CD4-positive, alpha-beta T cell treated with Interleukin-4 for 1 hour (primary cell): ENCODE measurements around the gene ITGA4.

Experiments used
- DNase-seq, 2 donors: peaks; one replicate each; pipeline ENCODE4 v3.0.0-alpha.2; 2020 to 2022

Gene ITGA4

DNA sequence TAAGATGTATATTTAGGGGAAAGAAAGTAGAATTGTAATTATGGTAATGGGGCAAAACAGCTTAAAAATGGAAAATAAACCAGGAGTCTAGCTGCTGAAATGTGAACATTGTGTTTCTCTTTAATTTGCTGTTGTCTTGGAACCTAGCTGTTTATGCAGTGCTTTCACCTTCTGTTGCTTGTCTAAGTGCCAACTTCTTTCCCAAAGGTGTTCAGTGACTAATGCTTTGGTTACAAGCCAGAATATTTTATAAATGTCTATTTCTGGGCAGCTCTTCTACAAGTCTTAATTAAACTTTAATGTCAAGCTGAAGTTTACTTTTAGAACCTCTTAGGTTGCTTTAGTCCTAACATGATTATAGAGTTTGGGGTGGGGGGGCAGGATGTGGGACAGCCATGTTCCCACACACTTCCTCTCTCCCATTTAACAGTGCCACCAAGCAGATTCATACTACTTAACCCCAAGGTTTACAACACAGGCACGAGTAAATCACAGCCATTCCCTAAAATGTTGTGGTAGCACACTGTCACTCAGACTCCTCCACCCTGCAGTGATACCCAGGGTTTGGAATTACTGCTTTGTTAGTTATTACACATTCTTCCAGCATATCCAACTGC lies 60.6 kb downstream of the ITGA4 start:
- peak in 1 of 2 donors; percentile 19 for DNase-seq

DNA sequence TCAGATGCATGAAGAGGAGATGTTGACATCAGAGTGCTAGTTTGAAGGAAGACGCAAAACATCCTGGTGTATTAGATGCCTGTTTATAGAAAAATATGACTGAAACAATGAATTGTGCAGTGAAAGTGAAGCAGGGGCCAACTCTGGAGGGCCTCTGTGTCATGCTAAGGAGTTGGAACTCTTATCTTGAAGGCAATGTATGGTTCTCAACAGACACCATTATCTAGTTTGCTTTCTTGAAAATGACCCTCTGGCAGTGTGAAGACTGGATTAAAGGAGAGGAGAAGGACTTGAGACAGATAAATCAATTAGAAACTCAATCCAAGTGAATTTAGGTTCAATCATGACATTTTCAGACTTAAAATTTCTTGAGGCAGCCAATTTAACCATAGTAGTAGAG lies 63.1 kb downstream of the ITGA4 start:
- no peak for DNase-seq

DNA sequence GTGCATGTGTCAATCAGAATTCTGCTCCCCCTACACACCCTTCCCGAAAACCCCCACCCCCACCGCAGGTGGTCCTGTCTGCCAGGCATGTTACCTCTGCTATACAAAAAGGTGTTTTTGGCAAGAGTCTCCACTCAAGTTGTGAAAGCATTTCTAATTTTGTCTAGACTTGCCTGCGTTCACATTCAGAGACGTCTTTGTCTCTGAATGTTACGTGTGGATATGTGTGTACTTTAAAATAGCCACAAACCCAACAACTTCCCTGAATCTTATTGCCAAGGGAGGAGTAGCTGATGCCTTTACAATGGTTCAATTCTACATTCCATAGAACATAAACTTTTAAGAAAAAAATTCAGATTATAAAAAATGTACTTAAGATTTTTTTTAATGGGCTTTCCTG lies 66.6 kb downstream of the ITGA4 start:
- no peak for DNase-seq

DNA sequence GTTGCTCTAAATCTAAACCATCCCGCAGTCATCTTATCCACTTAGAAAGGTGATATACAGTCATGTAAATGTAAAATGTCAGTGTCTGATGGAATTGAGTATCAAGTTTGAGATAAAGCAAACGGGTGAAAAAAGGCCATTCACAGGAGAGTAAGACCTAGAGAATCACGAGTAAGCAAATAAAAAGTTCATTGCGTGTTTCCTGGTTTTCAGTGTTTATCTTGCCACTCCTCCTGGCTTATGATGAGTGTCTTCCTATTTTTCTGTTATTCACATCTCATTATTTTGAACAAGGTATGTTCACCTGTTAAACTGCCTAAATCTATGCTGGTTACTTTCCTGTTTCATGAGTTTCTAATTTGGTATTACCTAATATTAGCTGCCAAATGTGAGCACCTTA lies 68.8 kb downstream of the ITGA4 start:
- no peak for DNase-seq

DNA sequence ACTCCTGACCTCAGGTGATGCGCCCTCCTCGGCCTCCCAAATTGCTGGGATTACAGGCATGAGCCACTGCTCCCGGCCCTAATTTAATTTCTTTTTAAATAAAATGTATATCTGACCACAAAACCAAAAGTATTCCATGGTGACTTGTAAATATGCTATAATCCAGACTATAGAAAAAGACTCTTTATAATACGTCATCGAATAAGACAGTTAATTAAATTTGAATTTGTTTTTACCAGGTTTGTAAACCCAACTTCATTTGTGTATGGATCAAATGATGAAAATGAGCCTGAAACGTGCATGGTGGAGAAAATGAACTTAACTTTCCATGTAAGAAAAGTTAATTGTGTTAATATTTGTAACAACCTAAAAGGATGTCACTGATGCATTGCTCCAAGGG lies 69.9 kb downstream of the ITGA4 start:
- DNase-seq: no peak

DNA sequence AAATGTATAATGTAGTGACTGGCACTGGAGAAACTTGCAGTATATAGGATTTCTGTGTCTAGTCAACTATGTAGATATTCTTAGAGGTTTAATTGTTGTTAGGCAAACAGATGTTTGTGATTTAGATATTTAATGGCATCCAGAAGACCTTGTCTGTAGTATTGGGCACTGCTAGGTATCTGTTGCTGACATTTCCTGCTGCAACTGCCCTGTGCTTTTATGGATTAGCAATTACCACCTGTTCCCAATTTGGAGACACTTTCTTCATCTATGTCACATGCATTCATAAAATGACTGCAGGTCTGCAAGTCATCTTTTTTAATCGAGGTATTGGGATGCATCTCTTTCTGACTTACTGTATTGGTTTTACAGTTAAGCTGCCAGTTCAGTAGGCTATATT lies 71.3 kb downstream of the ITGA4 start:
- DNase-seq: no peak

DNA sequence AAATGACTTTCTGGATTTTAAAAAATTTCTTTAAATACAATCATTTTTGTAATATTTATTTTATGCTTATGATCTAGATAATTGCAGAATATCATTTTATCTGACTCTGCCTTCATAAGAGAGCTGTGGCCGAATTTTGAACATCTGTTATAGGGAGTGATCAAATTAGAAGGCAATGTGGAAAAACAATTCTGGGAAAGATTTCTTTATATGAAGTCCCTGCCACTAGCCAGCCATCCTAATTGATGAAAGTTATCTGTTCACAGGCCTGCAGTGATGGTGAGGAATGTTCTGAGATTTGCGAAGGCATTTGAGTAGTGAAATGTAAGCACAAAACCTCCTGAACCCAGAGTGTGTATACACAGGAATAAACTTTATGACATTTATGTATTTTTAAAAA lies 79.5 kb downstream of the ITGA4 start:
- DNase-seq: no peak

DNA sequence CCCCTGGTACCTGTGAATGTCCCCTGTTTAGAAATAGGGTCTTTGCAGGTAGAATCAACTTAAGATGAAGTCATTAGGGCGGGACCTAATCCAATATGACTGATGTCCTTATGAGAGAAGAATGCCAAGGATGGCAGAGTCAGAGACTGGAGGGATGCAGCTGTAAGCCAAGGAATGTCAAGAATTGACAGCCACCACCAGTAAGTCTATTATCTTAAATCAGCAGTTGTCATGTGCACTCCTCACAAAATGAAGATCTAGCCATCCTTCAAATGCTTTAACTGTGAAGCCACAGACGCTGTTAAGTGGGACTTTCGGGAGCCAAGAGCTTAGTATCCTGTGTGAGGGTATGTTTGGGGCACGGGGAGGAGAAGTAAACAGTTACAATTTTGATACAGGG lies 83.2 kb downstream of the ITGA4 start:
- no peak for DNase-seq

DNA sequence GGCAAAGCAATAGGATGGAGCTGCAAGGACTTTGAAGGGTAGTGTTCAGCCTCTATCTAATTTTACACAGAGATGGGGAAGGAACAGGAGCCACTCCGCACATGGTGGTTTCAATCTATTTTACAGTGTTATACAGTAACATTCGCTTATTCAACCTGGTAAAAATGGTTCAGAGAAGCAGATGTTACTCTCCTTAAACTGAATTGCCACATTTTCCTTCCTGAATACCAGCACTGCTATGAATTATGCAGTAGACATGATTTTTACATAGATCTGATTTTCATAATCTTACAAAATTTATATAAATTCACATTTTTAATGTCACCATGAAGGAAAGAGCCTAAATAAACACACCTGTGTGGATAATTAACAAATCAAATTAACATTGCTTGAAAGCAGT lies 85.0 kb downstream of the ITGA4 start:
- no peak for DNase-seq

DNA sequence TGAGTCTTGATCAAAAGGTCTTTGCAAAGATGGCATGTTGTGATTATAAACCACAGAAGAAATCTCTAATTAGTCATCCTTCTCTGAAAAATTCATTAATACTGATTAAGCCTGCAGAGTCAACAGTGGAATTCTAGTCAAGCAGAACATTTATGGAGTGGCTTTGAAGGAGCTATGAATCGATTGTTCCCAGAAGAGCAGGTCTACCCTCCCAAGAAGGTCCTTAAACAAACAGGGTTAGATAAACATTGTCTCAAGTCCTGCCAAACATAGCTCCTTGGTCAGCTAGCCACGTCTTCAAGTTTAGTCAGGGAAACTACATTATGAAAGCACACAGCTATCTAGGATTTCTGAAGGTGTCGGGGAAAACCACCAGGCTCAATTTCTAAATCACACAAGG lies 88.9 kb downstream of the ITGA4 start:
- no peak for DNase-seq

DNA sequence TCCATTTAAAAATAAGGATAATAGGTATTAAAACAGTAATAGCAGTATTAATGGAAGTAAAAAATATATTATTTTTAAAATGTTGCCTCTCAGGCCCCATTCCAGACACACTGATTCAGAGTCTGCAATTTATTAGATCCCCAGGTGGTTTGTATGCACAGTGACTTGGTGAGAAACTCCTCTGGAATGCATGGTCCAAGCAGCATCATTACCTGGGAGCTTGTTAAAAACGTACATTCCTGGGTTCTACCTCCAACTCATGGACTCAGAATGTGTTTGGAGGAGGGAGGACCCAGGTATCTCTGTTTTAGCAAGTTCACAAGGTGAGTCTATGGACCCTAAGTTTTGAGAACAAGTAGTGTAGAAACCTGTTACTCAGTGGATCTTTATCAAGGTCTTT lies 95.6 kb downstream of the ITGA4 start:
- no peak for DNase-seq

DNA sequence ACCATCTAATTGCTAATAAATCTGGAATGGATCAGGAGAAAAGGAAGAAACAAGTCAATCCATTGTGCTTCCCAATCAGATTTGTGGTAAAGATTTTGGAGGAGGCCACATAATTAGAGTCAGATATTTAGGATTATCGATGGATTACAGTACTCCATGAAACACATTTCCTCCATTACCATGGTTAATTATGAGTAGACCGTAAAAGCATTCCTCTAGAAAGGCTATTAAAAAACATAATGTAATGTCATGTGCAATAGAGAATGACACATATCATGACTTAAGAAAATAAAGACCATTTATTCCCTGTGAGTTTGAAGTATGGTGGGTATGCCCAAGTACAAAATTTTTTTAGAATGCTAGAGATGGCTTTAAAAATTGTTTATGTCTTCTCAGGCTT lies 96.1 kb downstream of the ITGA4 start:
- no peak for DNase-seq

DNA sequence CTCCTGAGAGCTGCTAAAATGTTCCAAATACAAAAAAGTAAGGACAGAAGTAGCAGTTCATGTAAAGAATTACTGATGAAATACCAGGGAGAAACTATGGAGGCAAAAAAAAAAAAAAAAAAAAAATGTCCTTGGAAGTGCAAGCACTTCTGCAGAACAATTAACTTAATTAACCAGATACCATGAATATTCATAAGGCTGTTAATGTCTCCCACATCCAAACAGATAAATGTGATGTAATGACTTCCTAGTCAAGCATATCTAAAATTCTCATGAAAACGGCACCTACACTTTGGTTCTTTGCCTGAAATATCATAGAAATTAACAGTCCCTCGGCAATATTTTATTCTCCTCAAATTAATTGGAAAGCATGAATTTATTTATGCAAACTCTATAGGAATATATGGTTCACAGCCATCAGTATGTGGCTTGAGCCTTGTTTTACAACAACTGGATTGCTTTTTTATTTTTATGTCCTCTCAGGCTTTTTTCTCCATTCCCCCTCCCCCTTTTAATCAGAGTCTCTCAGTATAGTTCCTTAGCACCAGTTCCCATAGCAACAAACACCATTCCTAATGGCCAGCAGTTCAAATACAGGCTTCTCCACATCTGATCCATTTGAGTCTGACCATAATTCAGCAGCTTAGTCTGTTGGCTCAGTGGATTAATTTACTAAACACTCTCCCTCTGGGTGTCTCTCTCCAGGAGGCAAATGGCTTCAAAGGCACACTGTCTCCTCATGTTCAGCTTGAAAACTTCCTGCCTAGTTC lies 97.1 kb downstream of the ITGA4 start:
- no peak for DNase-seq

DNA sequence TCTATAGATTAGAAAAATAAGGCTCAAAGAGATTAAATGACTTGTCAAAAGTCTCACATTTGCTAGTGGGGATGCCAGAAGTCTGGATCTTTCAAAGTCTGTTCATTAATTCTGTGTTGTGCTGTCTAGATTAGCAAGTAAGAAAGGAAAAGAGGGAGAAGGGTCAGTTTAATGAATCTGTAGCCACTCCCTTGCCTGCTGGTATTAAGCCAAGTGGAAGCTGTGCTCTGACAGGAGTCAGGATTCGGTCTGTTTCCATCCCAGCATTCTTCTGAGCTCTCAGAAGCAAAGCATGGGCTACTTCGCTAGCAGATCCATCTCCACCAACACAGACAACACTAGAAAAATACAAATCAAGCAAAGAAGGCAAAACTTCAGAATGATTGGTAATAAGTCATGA lies 101.2 kb downstream of the ITGA4 start:
- no peak for DNase-seq

DNA sequence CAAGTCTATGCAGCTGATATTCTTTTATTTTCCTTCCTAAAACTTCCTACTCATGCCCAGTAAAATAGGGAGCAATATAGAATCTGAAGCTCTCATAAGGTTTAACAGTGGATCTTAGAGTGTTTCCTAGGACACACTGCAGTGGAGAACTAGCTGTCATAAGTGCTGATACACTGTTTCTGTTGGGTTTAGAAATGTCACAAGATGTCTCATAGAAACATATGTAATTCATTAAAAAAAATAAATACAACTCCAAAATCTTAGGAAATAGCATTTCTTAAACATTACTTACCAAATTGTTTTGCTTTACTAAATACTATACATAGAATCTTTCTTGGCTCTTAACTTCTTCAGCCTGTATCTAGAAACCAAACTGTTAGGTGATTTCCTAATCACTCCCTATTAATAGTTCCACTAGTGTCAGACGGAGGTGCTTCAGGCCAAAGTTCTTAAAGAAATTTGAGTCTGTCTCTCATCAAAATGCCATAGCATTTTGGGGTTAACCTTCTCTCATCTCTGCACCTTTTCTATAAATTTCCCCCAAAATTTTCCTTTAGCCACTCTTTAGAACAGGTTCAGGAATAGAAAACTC lies 106.0 kb downstream of the ITGA4 start:
- DNase-seq: no peak

DNA sequence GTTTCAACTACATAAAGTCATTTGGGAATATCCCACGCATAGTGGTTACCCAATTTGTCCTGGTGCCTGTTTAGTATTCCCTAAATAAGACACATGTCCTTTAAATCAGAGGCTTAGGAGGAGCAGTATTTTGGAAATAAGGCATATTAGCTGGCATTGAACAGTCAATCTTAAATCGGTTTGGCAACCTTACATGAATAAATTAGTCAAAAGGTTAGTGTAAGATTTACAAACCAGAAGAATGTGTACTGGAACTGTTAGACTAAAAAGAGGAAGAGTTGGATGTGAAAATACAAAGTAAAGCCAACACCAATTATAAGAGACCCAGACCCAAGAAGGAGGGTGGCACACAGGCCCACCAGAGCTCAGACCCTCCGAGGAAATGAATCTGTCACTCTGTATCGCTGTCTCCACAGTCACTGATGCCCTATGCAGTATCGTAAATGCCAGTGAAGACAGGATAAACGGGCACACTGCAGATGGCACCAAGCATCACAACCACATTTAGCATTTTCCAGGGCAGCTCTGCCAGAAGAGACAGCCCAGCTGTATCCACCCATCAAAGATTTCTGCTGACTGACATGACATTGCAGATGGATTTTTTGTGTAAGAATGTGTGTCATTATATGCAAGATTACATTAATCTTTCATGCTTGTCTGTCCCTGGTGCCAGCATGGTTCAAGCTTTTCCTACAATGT lies 109.3 kb downstream of the ITGA4 start:
- no peak for DNase-seq

DNA sequence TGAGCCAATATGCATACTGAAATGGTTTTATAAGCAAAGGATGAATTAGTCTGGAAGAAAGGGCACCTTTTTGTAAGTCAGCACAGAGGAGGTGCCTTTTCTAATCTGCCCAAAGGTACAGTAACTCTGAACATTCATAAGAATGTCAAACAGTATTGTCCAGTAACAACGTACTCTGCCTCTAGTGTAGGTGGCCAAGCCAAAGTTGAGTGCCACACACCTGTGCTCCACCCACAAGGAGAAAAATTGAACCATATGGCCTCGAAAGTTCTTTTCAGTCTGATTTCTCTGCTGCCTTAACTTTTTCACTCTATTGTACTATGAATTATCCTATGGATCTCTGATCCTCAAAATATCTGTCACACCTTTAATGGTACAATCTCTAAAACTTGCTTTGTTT lies 112.9 kb downstream of the ITGA4 start:
- DNase-seq: no peak

DNA sequence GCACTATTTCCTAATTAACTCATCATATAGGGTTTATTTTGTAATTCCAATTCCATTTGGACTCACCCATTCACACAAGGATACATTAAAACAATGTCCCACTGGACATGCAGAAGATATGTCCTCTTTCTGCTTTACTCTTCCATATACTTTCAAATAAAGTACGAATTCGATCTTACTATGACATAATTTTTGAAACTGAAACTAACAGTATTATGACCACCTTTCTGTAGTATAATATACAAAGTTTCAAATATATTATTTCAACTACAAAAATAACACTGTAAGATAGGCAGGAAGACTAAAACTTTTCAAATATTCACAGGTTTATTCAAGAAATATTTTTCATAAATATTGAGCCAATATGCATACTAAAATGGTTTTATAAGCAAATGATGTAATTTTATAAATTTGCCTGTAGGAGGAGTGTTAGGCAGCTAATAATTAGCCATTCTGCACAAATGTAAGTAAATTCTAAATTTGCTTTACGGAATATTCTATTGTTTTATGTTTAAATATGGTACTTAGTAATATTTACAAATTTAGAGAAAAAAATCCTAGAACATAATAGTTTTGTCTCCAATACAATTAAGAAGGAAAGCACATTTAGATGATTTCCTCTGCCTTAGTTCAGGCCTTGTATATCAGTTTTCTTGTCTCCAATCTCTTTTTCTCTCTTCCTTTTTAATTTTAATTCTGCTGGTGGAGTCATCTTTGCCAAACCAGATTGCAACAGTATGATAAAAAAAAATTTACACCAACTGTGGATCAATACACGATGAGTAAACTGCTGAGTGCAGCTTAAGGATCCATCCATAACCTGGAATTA lies 113.9 kb downstream of the ITGA4 start:
- DNase-seq: peak in 1 of 2 donors; percentile 12

DNA sequence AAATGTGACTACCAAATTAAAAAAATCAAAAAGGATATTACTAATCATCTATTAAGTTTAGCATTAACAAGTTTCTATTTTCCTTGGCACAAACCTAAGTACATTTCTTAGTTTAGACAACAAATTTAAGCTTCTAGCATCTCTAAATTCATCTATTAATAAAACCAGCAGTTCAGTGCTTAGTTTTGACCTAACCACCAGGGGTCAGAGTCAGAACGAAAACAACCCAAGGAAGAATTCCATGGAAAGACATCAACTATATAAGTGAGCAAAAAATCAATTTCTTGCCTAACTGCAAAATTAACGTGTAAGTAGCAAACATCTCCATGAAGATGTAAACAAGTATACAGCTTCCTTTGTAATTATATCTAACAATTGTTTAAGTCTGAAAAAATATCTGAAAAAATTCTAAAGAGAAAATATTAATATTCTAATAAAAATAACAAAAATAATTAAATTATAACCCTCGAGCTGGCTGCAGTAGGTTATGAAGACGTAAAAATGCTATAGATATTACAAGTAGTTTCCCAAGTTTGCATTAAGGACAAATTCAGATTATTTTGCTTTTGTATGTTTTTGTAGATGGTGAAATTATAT lies 116.1 kb downstream of the ITGA4 start:
- no peak for DNase-seq

DNA sequence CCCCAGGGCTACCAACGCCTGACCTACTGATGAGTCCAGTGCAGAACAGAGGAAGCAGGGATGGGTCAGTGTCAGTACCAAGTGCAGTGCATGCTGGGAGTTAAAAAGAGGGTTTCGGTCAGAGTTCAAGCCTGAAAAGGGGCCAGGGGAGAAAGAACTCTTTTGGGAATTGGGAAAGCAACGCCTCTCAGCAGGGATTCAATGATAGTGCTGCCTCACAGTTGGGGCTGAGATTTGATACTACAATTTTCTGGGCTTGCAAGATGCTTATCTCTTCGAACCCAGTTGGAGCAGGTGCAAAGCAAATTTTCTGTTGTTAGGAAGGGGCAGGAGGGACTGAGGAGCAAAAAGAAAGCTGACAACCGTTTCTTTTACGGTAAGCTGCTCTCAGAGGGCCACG lies 117.1 kb downstream of the ITGA4 start:
- DNase-seq: no peak

DNA sequence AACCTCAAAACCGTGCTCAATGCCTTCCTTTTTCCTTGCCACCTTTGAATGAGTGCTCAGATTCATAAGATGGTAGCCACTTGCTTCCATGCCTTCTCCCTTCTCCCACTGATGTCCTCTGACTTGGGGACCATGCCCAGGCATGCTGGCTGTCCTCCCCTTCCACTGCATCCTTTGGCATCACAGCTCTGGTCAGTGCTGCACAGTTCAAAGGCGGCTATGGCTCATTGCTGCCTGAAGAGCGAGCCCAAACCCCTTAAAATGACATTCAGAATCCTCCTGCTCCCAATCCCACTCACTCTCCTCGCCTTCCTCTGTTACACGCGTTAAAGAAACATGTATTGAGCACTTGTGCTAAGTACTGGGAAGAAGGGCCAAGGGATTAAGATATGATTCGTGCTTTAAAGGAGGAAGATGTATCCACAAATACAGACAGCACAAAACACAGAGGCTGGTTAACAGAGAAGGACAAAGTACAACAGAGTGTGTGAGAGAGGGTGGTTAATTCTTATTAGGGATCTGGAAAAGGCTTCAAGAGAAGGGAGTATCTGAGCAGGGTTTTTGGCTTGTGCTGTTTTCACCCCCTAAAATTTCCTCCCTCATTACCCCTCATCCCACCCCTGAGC lies 118.0 kb downstream of the ITGA4 start:
- DNase-seq: no peak

DNA sequence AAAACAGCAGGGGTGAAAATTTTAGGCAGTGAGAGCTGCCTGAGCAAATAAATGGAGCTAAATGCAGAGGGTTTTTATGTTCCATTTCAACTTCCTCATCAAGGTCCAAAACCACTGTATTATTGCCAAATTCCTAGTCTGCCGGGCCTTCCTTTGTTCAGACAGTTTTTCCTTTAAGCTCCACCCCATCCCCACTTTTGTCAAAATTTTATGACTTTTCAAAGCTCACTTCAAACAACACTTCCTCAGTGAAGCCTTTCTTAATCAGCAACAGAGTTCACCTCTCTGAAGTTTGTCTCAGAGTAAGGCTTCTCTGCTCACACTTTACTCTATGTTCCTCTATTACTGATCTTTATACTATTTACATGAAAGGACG lies 118.5 kb downstream of the ITGA4 start:
- no peak for DNase-seq
